Ovary (tissue), 3 donors: ENCODE data around the gene ZNF319.

Experiments
- EP300 ChIP-seq: sonication (generic); formaldehyde crosslinking; IDR thresholded peaks from one replicate; pipeline ENCODE4 v1.6.1; 2017; ENCODE audit warnings: antibody characterized with exemption
- POLR2A ChIP-seq: fragments of 450-650 bp; IDR thresholded peaks from one replicate; pipeline ENCODE4 v1.6.1; 2017; ENCODE audit warnings: antibody characterized with exemption, mild to moderate bottlenecking, moderate library complexity
- TF ChIP-seq, protein P1 (sequence below), 3 donors: fragments of 450-650 bp in 2 of 3; fragments of 200-600 bp in 1 of 3; IDR thresholded peaks; one replicate each; pipeline versions ENCODE4 v1.5.1 to v1.8.0; 2016 to 2022; ENCODE audit warnings: antibody characterized with exemption in 3 of 3, mild to moderate bottlenecking in 1 of 3
- donor health status: DM: no; HTN: no; CAD: no.

DNA sequence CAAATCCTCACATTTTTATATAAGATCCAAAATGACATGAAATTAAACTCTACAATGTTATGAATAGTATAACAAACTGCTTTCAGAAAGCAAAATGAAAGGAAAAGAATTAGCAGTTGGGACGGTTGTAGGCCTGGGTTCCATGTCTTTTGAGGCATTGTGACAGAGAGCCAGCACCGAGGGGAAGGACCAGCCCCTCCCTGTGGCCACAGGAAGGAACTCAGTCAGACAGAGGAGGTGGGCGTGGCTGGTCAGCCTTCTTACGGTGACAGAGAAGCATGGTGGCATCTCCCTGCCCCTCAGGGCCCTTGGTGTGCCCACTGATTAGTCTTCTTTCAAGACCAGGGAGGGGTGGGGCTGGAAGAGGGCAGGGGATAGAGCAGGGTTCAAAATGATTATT, 5.7 kb downstream of the ZNF319 start:
- TF ChIP-seq, protein P1, sequence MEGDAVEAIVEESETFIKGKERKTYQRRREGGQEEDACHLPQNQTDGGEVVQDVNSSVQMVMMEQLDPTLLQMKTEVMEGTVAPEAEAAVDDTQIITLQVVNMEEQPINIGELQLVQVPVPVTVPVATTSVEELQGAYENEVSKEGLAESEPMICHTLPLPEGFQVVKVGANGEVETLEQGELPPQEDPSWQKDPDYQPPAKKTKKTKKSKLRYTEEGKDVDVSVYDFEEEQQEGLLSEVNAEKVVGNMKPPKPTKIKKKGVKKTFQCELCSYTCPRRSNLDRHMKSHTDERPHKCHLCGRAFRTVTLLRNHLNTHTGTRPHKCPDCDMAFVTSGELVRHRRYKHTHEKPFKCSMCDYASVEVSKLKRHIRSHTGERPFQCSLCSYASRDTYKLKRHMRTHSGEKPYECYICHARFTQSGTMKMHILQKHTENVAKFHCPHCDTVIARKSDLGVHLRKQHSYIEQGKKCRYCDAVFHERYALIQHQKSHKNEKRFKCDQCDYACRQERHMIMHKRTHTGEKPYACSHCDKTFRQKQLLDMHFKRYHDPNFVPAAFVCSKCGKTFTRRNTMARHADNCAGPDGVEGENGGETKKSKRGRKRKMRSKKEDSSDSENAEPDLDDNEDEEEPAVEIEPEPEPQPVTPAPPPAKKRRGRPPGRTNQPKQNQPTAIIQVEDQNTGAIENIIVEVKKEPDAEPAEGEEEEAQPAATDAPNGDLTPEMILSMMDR (IDR thresholded peaks at IDR 0.05): no peak
- TF ChIP-seq POLR2A: no peak
- TF ChIP-seq EP300: no peak
